EH (cell line): ENCODE results near the gene ATF6.
A peak's percentile ranks its signal among the peaks of the same experiment; 100 is the strongest.
"Not testable (repeated sequence)": the region's sequence is repeated elsewhere in the genome, so short reads cannot be mapped to it uniquely, and the experiment has no call there.

Experiments used
- DNase-seq: peaks from one replicate; pipeline ENCODE4 v3.0.0-alpha.2; 2015; ENCODE audit warnings: low read depth

The ATF6 gene

GRCh38 chr1:161781995-161782394 lies 15.9 kb downstream of the ATF6 start:
- DNase-seq: peak; percentile 50

GRCh38 chr1:161782886-161783285 lies 16.8 kb downstream of the ATF6 start:
- no peak for DNase-seq

GRCh38 chr1:161784968-161785367 lies 18.8 kb downstream of the ATF6 start:
- no peak for DNase-seq

- no peak for DNase-seq
Observed at GRCh38 chr1:161787355-161787754, 21.2 kb downstream of the ATF6 start.

GRCh38 chr1:161790587-161791317 lies 24.6 kb downstream of the ATF6 start:
- DNase-seq: no peak

GRCh38 chr1:161791904-161792655 lies 26.0 kb downstream of the ATF6 start:
- peak; percentile 63 for DNase-seq

- DNase-seq: peak; percentile 83
Observed at GRCh38 chr1:161792740-161793139, 26.6 kb downstream of the ATF6 start.

- no peak for DNase-seq
Observed at GRCh38 chr1:161799792-161800191, 33.7 kb downstream of the ATF6 start.

GRCh38 chr1:161801955-161802354 lies 35.8 kb downstream of the ATF6 start:
- no peak for DNase-seq

GRCh38 chr1:161803181-161803580 lies 37.1 kb downstream of the ATF6 start:
- no peak for DNase-seq

- no peak for DNase-seq
Observed at GRCh38 chr1:161805399-161806197, 39.5 kb downstream of the ATF6 start.

- DNase-seq: not testable (repeated sequence)
Observed at GRCh38 chr1:161809202-161809601, 43.1 kb downstream of the ATF6 start.

GRCh38 chr1:161809656-161810055 lies 43.5 kb downstream of the ATF6 start:
- DNase-seq: not testable (repeated sequence)

- DNase-seq: no peak
Observed at GRCh38 chr1:161810780-161811179, 44.7 kb downstream of the ATF6 start.

- peak; percentile 59 for DNase-seq
Observed at GRCh38 chr1:161816201-161816600, 50.1 kb downstream of the ATF6 start.

GRCh38 chr1:161817176-161817730 lies 51.1 kb downstream of the ATF6 start:
- no peak for DNase-seq

GRCh38 chr1:161820914-161821313 lies 54.8 kb downstream of the ATF6 start:
- no peak for DNase-seq

GRCh38 chr1:161824618-161825017 lies 58.5 kb downstream of the ATF6 start:
- DNase-seq: no peak

GRCh38 chr1:161825831-161826230 lies 59.7 kb downstream of the ATF6 start:
- no peak for DNase-seq

GRCh38 chr1:161826478-161826877 lies 60.4 kb downstream of the ATF6 start:
- no peak for DNase-seq

- peak; percentile 53 for DNase-seq
Observed at GRCh38 chr1:161827786-161828185, 61.7 kb downstream of the ATF6 start.

- DNase-seq: not testable (repeated sequence)
Observed at GRCh38 chr1:161832299-161832907, 66.3 kb downstream of the ATF6 start.
